ENCODE measurements around the gene FAM222B. TPM values are rescaled to one million over a fixed set of nuclear protein-coding genes. Genes with fewer than 3 reads are reported as not detected.

Gene FAM222B
- total and polyA plus RNA-seq, 2 experiments from 2014 or later, result 63.7 to 78.5 TPM

- TF ChIP-seq ZNF462 (CRISPR knock-in tag; IDR thresholded peaks at IDR 0.05), result no peak
- TF ChIP-seq CTCF (conservative IDR thresholded peaks at IDR 0.05; ENCODE audit: low read depth in 2 of 2), result no peak
Observed at GRCh38 chr17:28889996-28890395, 47.4 kb upstream of the FAM222B start (continued).

- no peaks in the 10 kb centered on the region for H3K9me3 Mint-ChIP-seq
- TF ChIP-seq CTCF (conservative IDR thresholded peaks at IDR 0.05; ENCODE audit: low read depth in 2 of 2), result no peak
- no peak for TF ChIP-seq POLR2AphosphoS5 (IDR thresholded peaks at IDR 0.05; ENCODE audit: low read depth)
- TF ChIP-seq ZNF462 (CRISPR knock-in tag; IDR thresholded peaks at IDR 0.05), result no peak
- no peak for TF ChIP-seq ZNF331 (CRISPR knock-in tag; IDR thresholded peaks at IDR 0.05; ENCODE audit: low read depth)
- no peak for TF ChIP-seq NANOG (IDR thresholded peaks at IDR 0.05; ENCODE audit: borderline replicate concordance)
Observed at GRCh38 chr17:28888832-28889231, 46.2 kb upstream of the FAM222B start.

More at GRCh38 chr17:28888832-28889231, 46.2 kb upstream of the FAM222B start:
- H3F3A ChIP-seq (replicated peaks; ENCODE audit: low read depth), result 0 out of 2 replicates have a peak, but pooled peaks cover 3% of the 10 kb centered on the region
- H3K4me2 ChIP-seq, result no peak overlapping the region
- no peak overlapping the region for H3K27ac ChIP-seq (ENCODE audit: low read depth)
- H3K36me3 Mint-ChIP-seq (ENCODE audit: low read depth), result peaks cover 38% of the 10 kb centered on the region
- H3K79me2 ChIP-seq (replicated peaks; ENCODE audit: insufficient read depth), result peaks cover 4% of the 10 kb centered on the region
- H3K4me1 ChIP-seq (ENCODE audit: insufficient read depth), result peaks cover 7% of the 10 kb centered on the region
- H3K4me1 Mint-ChIP-seq, result peaks cover 23% of the 10 kb centered on the region
- no peak overlapping the region for H3K27ac Mint-ChIP-seq
- no peak overlapping the region for H2AFZ ChIP-seq
- no peaks in the 10 kb centered on the region for H3K36me3 ChIP-seq (ENCODE audit: insufficient read depth)
- H3K4me3 Mint-ChIP-seq, result no peak overlapping the region
- H3K9me2 ChIP-seq (ENCODE audit: insufficient read depth), result no peaks in the 10 kb centered on the region
- no peak for ATAC-seq
- H3K27me3 ChIP-seq (ENCODE audit: insufficient read depth), result no peaks in the 10 kb centered on the region
- H3K27me3 Mint-ChIP-seq (ENCODE audit: insufficient read depth, low read depth, poor library complexity), result peaks cover 21% of the 10 kb centered on the region
- H3K4me3 ChIP-seq, result no peak overlapping the region
- H4K20me1 ChIP-seq (replicated peaks; ENCODE audit: insufficient read depth), result no peaks in the 10 kb centered on the region; the same call in 1 of the 2 replicates
- no peak for DNase-seq (ENCODE audit: low spot score)
